Upper lobe of left lung (tissue), 6 donors: ENCODE data around the gene TBC1D17. TPM values are rescaled to one million over a fixed set of nuclear protein-coding genes. Genes with fewer than 3 reads are reported as not detected.

Experiments used
- ATAC-seq, 2 donors: fragments of 200-7000 bp; cut with Tn5 transposase; one replicate each; pipeline ENCODE4 v1.9.1; 2022; ENCODE audit warnings: mild to moderate bottlenecking in 2 of 2, moderate library complexity in 2 of 2; ENCODE audit not compliant: low FRiP score in 2 of 2
- DNase-seq, 2 donors: peaks; one replicate each; pipeline ENCODE4 v3.0.0-alpha.2; 2019 to 2020
- H3K27ac ChIP-seq, 4 donors: fragments of 200-600 bp; sonication (generic); one replicate each; pipeline ENCODE4 v1.5.1; 2016 to 2019
- H3K27me3 ChIP-seq, 4 donors: fragments of 200-600 bp; sonication (generic); one replicate each; pipeline ENCODE4 v1.5.1; 2017 to 2019
- H3K36me3 ChIP-seq, 4 donors: fragments of 200-600 bp; sonication (generic); one replicate each; pipeline ENCODE4 v1.5.1; 2016 to 2019
- H3K4me1 ChIP-seq, 4 donors: fragments of 200-600 bp; sonication (generic); one replicate each; pipeline ENCODE4 v1.5.1; 2018 to 2019
- H3K4me3 ChIP-seq, 4 donors: fragments of 200-600 bp; sonication (generic); one replicate each; pipeline ENCODE4 v1.5.1; 2017 to 2019; ENCODE audit warnings: mild to moderate bottlenecking in 2 of 4, moderate library complexity in 1 of 4
- H3K9me3 ChIP-seq, 4 donors: fragments of 200-600 bp; sonication (generic); one replicate each; pipeline ENCODE4 v1.5.1; 2018 to 2019
- CTCF ChIP-seq, 6 experiments: fragments of 450-650 bp in 4 of 6; fragments of 200-600 bp in 2 of 6; sonication (generic) in 2 of 6; IDR thresholded peaks; one replicate each; pipeline ENCODE4 v1.5.1; 2016 to 2019; ENCODE audit warnings: antibody characterized with exemption in 6 of 6
- EP300 ChIP-seq, 4 donors: sonication (generic); formaldehyde crosslinking; IDR thresholded peaks; one replicate each; pipeline ENCODE4 v1.5.1; 2017; ENCODE audit warnings: antibody characterized with exemption in 4 of 4, control low read depth in 2 of 4
- POLR2A ChIP-seq, 4 donors: fragments of 450-650 bp; IDR thresholded peaks; one replicate each; pipeline ENCODE4 v1.5.1; 2016 to 2017; ENCODE audit warnings: antibody characterized with exemption in 4 of 4, mild to moderate bottlenecking in 2 of 4
- POLR2AphosphoS5 ChIP-seq, 2 donors: sonication (generic); formaldehyde crosslinking; IDR thresholded peaks; one replicate each; pipeline ENCODE4 v1.5.1; 2017; ENCODE audit warnings: antibody characterized with exemption in 2 of 2
- WGBS, 2 donors: methylation state at CpG; one replicate each; pipeline ENCODE4 v1.1.5; 2017 to 2018; 5-methylcytosine and 5-hydroxymethylcytosine counted together
- total RNA-seq, 6 donors: library from RNA; depleted of rRNA in 4 of 6; stranded (reverse); fragments of >200 nt in 4 of 6; gene quantifications; one replicate each; pipeline versions ENCODE4 v1.1.0 to v1.2.1, GENCODE V29; 2016 to 2021
- donor health status: DM: no; HTN: no; CAD: no; lungs with moderate emphysema.
- donor health status: DM: no; HTN: yes; CAD: no; lungs with severe emphysema.

The TBC1D17 gene
- total RNA-seq, 6 donors from 2014 or later: 22.9 to 140 (median 61.2) TPM

GRCh38 chr19:49831592-49831991, 45.9 kb upstream of the TBC1D17 start:
- Histone ChIP-seq H3K27me3 (no peaks in the 10 kb centered on the region), H3K4me3 (no peak overlapping the region), H3K36me3 (peaks cover 19 to 96% (median 80%) of the 10 kb centered on the region in 4 donors), H3K4me1 (peaks cover 0 to 4% (median 0%) of the 10 kb centered on the region in 4 donors), H3K9me3 (no peaks in the 10 kb centered on the region), H3K27ac (no peak overlapping the region)
- ATAC-seq (no peak), DNase-seq (no peak)
- 90 to 100% methylated on average over 3 to 8 of the region's 8 CpGs for WGBS, 2 donors
- TF ChIP-seq CTCF (IDR thresholded peaks at IDR 0.05) (no peak), POLR2A (IDR thresholded peaks at IDR 0.05) (no peak), EP300 (IDR thresholded peaks at IDR 0.05) (no peak), POLR2AphosphoS5 (IDR thresholded peaks at IDR 0.05) (no peak)

- 68 to 75% methylated on average over 9 of the region's 9 CpGs for WGBS, 2 donors
- Histone ChIP-seq H3K4me3 (no peak overlapping the region), H3K27ac (no peak overlapping the region), H3K36me3 (peaks cover 19 to 98% (median 85%) of the 10 kb centered on the region in 4 donors), H3K4me1 (peaks cover 0 to 4% (median 0%) of the 10 kb centered on the region in 4 donors), H3K9me3 (no peaks in the 10 kb centered on the region), H3K27me3 (no peaks in the 10 kb centered on the region)
- DNase-seq: no peak
- TF ChIP-seq EP300 (IDR thresholded peaks at IDR 0.05): no peak
- TF ChIP-seq POLR2AphosphoS5 (IDR thresholded peaks at IDR 0.05): no peak
- TF ChIP-seq CTCF (IDR thresholded peaks at IDR 0.05): no peak
- no peak for ATAC-seq
Measured at GRCh38 chr19:49832556-49832955, 44.9 kb upstream of the TBC1D17 start.

- DNase-seq (no peak), ATAC-seq (no peak)
- no peak for TF ChIP-seq CTCF (IDR thresholded peaks at IDR 0.05)
- TF ChIP-seq POLR2A (IDR thresholded peaks at IDR 0.05): no peak
- no peak for TF ChIP-seq POLR2AphosphoS5 (IDR thresholded peaks at IDR 0.05)
- TF ChIP-seq EP300 (IDR thresholded peaks at IDR 0.05): no peak
- Histone ChIP-seq H3K36me3 (peaks cover 19 to 100% (median 90%) of the 10 kb centered on the region in 4 donors), H3K27ac (no peak overlapping the region), H3K9me3 (no peaks in the 10 kb centered on the region), H3K4me3 (no peak overlapping the region), H3K27me3 (no peaks in the 10 kb centered on the region), H3K4me1 (peaks cover 0 to 4% (median 0%) of the 10 kb centered on the region in 4 donors)
- WGBS, 2 donors: 89 to 92% methylated on average over 6 to 7 of the region's 7 CpGs
Measured at GRCh38 chr19:49833599-49833998, 43.9 kb upstream of the TBC1D17 start.

- Histone ChIP-seq H3K4me1 (peaks cover 0 to 4% (median 0%) of the 10 kb centered on the region in 4 donors), H3K27ac (no peak overlapping the region), H3K27me3 (no peaks in the 10 kb centered on the region), H3K4me3 (no peak overlapping the region), H3K36me3 (peaks cover 19 to 99% (median 91%) of the 10 kb centered on the region in 4 donors), H3K9me3 (no peaks in the 10 kb centered on the region)
- TF ChIP-seq EP300 (IDR thresholded peaks at IDR 0.05): no peak
- no peak for TF ChIP-seq POLR2A (IDR thresholded peaks at IDR 0.05)
- WGBS, 2 donors: 95 to 97% methylated on average over 6 to 11 of the region's 12 CpGs
- DNase-seq: no peak
- ATAC-seq: no peak
Measured at GRCh38 chr19:49835562-49835961, 41.9 kb upstream of the TBC1D17 start.

GRCh38 chr19:49836176-49837008, 41.1 kb upstream of the TBC1D17 start:
- Histone ChIP-seq H3K27me3 (no peaks in the 10 kb centered on the region), H3K4me1 (peaks cover 0 to 4% (median 0%) of the 10 kb centered on the region in 4 donors), H3K9me3 (no peaks in the 10 kb centered on the region), H3K27ac (no peak overlapping the region), H3K4me3 (no peak overlapping the region), H3K36me3 (peaks cover 19 to 98% (median 84%) of the 10 kb centered on the region in 4 donors)
- ATAC-seq: no peak
- no peak for DNase-seq
- WGBS, 2 donors: 96 to 98% methylated on average over 17 to 20 of the region's 20 CpGs
- no peak for TF ChIP-seq POLR2AphosphoS5 (IDR thresholded peaks at IDR 0.05)
- no peak for TF ChIP-seq EP300 (IDR thresholded peaks at IDR 0.05)
- TF ChIP-seq CTCF (IDR thresholded peaks at IDR 0.05): no peak
- no peak for TF ChIP-seq POLR2A (IDR thresholded peaks at IDR 0.05)
